GM18870 (cell line): Measurements from ENCODE around the gene SOSTDC1.

Experiments used
- ATAC-seq: cut with Tn5 transposase; IDR thresholded peaks from one replicate; pipeline ENCODE4 v1.9.1; 2021; ENCODE audit warnings: moderate library complexity; ENCODE audit not compliant: unreplicated experiment

SOSTDC1 gene

DNA sequence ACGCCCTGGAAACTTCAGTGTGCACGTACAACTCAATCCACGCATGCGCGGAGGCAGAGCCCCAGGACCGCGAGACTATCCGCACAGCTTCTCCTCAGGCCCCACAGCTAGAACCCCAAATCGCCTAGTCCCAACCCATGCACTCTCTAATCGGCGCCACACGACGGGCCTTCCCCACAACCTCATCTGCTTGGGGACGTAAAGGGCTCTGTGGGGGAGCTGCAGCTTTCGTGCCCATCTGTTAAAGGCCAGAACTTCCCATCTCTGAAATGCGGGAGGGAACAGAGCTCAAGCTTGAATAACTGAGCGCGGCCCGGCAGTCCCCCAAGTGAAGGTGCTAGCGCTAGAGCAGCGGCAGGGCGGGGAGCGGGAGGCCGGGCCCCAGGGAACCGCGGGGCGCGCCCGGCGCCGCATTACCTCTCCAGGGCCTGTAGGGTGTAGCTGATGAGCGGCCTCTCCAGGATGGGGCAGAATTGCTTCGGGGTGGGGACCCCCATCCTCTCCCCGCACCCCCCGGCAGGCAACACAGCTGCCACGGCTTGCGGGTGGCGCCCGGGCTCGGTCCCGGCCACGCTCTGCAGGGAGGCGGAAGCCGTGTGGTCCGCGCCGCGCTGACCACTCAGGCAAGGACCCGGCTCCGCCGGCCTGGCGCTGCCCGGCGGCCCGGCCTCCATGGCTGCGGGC, 44.7 kb downstream of the SOSTDC1 start:
- peak; percentile 85 for ATAC-seq

DNA sequence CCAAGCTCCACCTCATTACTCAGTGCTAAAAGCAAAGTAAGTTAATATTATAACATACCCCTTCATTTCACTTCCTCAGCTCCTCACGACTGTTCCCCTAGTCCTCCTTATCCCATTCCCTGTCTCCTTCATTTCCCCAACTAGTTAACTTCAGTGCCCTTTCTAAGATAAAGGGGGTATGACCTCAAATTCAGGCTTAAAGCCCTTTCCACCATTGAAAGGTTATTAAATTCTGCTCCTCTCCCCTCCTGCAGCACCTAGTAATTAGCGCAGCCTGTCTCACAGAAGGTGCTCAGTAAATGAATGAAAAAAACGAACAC, 45.2 kb downstream of the SOSTDC1 start:
- ATAC-seq = peak; percentile 0

DNA sequence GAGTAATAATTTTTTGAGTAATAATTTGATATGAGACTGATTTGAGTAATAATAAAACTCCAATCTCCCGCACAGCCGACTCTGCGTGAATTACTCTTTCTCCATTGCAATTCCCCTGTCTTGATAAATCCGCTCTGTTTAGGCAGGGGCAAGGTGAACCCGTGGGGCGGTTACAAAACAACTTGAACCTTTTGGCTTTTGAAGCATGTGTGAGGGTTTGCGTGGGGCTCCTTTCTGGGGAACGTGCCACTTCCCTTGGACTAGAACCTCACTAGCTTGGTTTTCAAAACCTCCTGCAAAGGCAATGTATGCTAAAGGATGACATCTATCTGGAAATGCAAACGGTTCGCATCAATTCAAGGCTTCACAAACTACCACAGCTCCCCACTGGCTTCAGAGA, 45.7 kb downstream of the SOSTDC1 start:
- ATAC-seq = no peak

DNA sequence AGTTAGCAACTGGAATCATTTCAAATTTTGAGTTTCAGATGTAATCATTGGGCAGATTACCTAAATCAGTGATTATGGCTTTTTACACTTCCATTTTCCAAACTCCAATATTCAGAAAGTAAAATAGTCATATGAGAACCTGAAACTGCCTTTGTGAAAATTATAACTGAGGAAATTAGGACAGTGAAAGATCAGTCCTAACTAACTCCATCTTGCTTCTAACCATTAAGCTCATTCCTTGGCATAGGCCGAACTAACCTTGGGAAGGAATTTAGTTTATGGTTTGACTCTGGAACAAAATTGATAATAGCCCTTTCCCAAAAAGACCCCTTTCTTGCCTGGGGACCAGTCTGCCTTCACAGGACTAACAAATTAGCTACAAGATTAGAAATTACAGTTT, 46.4 kb downstream of the SOSTDC1 start:
- ATAC-seq = no peak

DNA sequence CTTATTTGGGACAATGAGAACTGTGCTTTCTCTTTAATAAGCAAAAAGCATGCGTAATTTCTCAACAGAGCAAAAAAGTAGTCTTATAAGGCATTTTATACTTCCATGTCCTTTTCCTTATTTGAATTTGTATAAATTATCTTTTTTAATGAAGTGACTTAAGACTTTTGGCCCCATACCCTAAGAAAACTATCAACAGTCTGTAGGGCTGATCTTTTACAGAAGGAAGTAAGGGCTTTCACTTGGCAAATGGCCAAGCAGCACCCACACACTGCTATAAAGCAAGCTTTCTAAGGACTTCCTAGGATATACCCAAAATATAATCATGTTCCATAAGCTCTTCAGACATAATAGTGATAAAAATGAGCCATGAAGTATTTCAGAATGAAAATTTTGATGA, 47.6 kb downstream of the SOSTDC1 start:
- ATAC-seq = no peak

DNA sequence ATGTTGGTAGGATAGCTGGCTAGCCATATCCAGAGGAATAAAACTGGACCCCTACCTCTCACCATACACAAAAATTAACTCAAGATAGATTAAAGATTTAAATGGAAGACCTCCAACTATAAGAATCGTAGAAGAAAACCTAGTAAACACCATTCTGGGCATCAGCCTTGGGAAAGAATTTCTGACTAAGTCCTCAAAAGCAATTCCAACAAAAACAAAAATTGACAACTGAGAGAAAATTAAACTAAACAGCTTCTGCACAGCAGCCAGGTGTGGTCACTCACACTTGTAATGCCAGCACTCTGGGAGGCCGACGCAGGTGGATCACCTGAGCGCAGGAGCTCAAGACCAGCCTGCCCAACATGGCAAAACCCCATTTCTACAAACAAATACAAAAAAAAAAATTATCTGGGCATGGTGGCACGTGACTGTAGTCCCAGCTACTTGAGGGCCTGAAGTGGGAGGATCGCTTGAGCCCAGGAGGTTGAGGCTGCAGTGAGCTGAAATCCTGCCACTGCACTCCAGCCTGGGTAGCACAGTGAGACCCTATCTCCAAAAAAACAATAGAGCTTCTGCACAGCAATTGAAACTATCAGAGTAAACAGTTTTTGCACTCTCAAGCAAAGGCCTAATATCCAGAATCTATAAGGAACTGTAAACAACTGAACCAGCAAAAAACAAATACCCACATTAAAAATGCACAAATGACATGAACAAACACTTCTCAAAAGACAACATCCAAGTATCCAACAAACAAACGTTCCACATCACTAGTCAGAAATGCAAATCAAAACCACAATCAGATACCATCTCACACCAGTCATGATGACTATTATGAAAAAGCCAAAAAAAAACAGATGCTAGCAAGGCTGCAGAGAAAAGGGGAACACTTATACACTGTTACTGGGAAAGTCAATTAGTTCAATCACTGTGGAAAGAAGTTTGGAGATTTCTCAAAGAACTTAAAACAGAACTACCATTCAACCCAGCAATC, 49.0 kb downstream of the SOSTDC1 start:
- no peak for ATAC-seq

DNA sequence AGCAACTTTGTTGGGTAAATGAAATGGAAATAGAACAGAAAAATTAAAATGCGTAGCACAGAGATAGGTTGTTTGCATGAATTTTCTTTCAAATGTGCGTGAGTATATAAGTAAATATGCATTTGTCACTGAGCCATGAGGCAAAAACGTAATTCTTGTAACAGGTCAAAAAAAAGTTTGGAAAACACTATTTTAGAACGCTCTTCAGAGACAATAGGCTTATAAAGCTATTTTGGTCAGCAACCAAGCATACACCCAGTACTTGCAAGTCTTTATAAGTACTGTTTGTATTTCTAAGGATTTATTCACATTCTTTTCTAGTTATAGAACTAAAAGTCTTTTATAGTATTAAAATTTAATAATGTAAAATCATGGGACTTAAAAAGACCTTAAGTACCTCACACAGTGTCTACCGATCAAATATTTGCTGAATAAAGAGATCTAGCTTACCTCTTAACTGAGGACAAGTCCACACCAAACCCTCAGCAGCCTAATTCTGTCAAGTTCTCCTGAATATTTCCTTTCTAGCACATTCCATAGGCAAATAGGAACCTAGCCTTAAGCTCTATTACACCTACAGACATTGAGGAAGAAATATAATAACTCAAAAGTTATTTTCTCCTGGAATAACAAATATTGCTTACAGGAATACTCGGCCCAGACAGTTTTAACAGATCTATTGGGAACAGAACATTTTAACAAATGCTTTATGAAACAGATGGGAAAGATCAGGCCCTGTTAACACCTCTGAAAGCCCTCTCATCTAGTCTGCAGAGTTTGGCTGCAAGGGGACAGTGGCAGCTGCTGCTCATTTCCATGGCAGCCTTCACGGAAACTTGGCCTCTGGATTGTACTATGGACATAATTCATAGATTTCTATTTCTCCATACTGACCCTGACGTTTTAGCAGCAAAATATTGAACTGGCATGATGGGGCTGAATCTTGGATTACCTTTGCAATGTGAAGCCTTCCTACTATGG, 53.0 kb downstream of the SOSTDC1 start:
- no peak for ATAC-seq
